H1 (cell line): ENCODE data around the gene NANOS3.

Experiments
- ATF2 ChIP-seq: IDR thresholded peaks from 2 replicates; pipeline ENCODE4 v1.6.1; 2012; ENCODE audit warnings: low read length, inconsistent platforms
- CREB1 ChIP-seq: IDR thresholded peaks from 2 replicates; pipeline ENCODE4 v1.6.1; 2012; ENCODE audit warnings: inconsistent platforms
- CTCF ChIP-seq, 3 experiments: IDR thresholded peaks; 1 replicate in 2 of 3; 2 replicates in 1 of 3; pipeline versions ENCODE4 v1.5.1 to v1.6.1; 2011; ENCODE audit warnings: low read length in 3 of 3, mild to moderate bottlenecking in 3 of 3, inconsistent platforms in 2 of 3, low read depth in 1 of 3, moderate library complexity in 1 of 3; ENCODE audit not compliant: insufficient read depth in 1 of 3; ENCODE audit errors: control extremely low read depth in 1 of 3
- EP300 ChIP-seq, 2 experiments: IDR thresholded peaks; 1 replicate in 1 of 2; 2 replicates in 1 of 2; pipeline ENCODE4 v1.6.1; 2011 to 2012; ENCODE audit warnings: low read depth in 2 of 2, low read length in 2 of 2, mild to moderate bottlenecking in 2 of 2, borderline replicate concordance in 1 of 2, inconsistent platforms in 1 of 2, moderate library complexity in 1 of 2
- RAD21 ChIP-seq, 2 experiments: IDR thresholded peaks in 1 of 2; conservative IDR thresholded peaks in 1 of 2; 2 replicates each; pipeline ENCODE4 v1.6.1; 2011; ENCODE audit warnings: low read depth in 2 of 2, low read length in 2 of 2, improper control_type of control experiment in 1 of 2, inconsistent platforms in 1 of 2, mild to moderate bottlenecking in 1 of 2, moderate library complexity in 1 of 2
- TEAD4 ChIP-seq: IDR thresholded peaks from 2 replicates; pipeline ENCODE4 v1.6.1; 2012; ENCODE audit warnings: low read depth, low read length, inconsistent platforms, mixed read lengths

- TF ChIP-seq CREB1 (no peak), ATF2 (no peak), TEAD4 (no peak), CTCF (IDR thresholded peaks at IDR 0.05; ENCODE audit: control extremely low read depth in 1 of 3, insufficient read depth in 1 of 3, low read depth in 1 of 3, low read length in 3 of 3) (no peak), EP300 (IDR thresholded peaks at IDR 0.05; ENCODE audit: borderline replicate concordance in 1 of 2, low read depth in 2 of 2, low read length in 2 of 2) (no peak), RAD21 (IDR thresholded peaks at IDR 0.05 in 1 of 2, conservative IDR thresholded peaks at IDR 0.05 in 1 of 2; ENCODE audit: low read depth in 2 of 2, low read length in 2 of 2) (no peak)
Measured at GRCh38 chr19:13909430-13909829, 32.5 kb downstream of the NANOS3 start.
